GM10248 (cell line): ENCODE results near the gene RAB1A.
"Not testable (repeated sequence)": the region's sequence is repeated elsewhere in the genome, so short reads cannot be mapped to it uniquely, and the experiment has no call there.

Experiments used
- CTCF ChIA-PET: fragments of 300-600 bp; sonication (Branson Sonifier 250); formaldehyde crosslinking; extraction: SDS; loops from one replicate; lab custom pipeline; 2021; ENCODE audit warnings: antibody characterized with exemption; lab: Yijun Ruan, JAX
- POLR2A ChIA-PET: fragments of 350-650 bp; sonication (Branson Sonifier 250); formaldehyde crosslinking; extraction: SDS; loops from one replicate; lab custom pipeline; 2020; ENCODE audit warnings: antibody characterized with exemption; lab: Yijun Ruan, JAX
- DNase-seq: peaks from one replicate; pipeline ENCODE4 v3.0.0; 2012; ENCODE audit errors: extremely low spot score
- TF ChIP-seq, protein P1 (sequence below): IDR thresholded peaks from 2 replicates; pipeline ENCODE4 v1.5.1; 2012; ENCODE audit warnings: mild to moderate bottlenecking, low read depth; ENCODE audit errors: extremely low read depth, missing control alignments, control extremely low read depth

RAB1A gene

DNA sequence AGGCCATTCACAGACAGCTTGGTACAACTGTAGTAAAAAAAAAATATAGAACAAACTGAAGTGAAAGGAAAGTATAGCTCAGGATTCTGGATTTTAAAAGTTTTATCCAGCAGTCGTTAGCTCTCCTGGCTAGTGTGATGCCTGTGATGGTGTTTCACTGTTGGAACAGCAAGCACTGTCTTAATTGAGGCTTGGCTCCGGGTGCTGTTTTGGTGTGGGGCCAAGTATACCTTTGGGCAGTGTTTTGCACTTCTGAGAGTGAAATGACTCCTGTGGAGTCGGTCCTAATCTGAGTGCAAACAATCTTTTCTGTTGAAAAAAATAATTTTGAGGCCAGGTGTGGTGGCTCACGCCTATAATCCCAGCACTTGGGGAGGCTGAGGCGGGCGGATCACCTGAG is 28.7 kb upstream of the RAB1A start:
- no peak for DNase-seq
- CTCF ChIA-PET, result interaction anchor here (1.0 to 4.4 kb wide), 3 partner anchors 9 to 94 kb away, joined by 3 to 19 read pairs (median 12); no protein-coding TSS in a partner anchor
- TF ChIP-seq, protein P1, sequence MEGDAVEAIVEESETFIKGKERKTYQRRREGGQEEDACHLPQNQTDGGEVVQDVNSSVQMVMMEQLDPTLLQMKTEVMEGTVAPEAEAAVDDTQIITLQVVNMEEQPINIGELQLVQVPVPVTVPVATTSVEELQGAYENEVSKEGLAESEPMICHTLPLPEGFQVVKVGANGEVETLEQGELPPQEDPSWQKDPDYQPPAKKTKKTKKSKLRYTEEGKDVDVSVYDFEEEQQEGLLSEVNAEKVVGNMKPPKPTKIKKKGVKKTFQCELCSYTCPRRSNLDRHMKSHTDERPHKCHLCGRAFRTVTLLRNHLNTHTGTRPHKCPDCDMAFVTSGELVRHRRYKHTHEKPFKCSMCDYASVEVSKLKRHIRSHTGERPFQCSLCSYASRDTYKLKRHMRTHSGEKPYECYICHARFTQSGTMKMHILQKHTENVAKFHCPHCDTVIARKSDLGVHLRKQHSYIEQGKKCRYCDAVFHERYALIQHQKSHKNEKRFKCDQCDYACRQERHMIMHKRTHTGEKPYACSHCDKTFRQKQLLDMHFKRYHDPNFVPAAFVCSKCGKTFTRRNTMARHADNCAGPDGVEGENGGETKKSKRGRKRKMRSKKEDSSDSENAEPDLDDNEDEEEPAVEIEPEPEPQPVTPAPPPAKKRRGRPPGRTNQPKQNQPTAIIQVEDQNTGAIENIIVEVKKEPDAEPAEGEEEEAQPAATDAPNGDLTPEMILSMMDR, result no peak
- POLR2A ChIA-PET, result interaction anchor here (0.7 kb wide), 1 partner anchor 138 kb away, joined by 4 read pairs; no protein-coding TSS in a partner anchor

DNA sequence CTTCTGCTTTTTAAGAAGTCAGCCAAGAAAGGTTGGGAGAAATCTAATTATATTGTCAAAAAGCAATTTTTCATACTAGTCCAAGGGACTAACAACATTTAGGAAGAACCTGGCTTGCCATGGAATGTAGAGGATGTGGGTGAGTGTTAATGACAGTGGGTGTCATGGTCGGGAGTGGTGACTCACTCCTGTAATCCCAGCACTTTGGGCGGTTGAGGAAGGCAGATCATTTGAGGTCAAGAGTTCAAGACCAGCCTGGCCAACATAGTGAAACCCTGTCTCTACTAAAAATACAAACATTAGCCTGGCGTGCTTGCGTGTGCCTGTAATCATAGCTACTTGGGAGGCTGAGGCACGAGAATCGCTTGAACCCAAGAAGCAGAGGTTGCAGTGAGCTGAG is 27.9 kb upstream of the RAB1A start:
- CTCF ChIA-PET, result interaction anchor here (1.0 to 4.4 kb wide), 3 partner anchors 9 to 93 kb away, joined by 3 to 19 read pairs (median 12); no protein-coding TSS in a partner anchor
- not testable (repeated sequence) for DNase-seq
- POLR2A ChIA-PET, result interaction anchor here (0.7 kb wide), 1 partner anchor 139 kb away, joined by 4 read pairs; no protein-coding TSS in a partner anchor

GRCh38 chr2:65156041-65156440 is 26.1 kb upstream of the RAB1A start:
- TF ChIP-seq, protein P1, result no peak
- ChIA-PET POLR2A (no interaction called here), CTCF (interaction anchor here (1.3 to 4.4 kb wide), 5 partner anchors 14 to 91 kb away, joined by 3 to 19 read pairs (median 4); no protein-coding TSS in a partner anchor)
- DNase-seq, result no peak

GRCh38 chr2:65153515-65153914 is 23.6 kb upstream of the RAB1A start:
- POLR2A ChIA-PET, result interaction anchor here (0.6 kb wide), 1 partner anchor 30 kb away, joined by 7 read pairs; no protein-coding TSS in a partner anchor
- no peak for DNase-seq
- CTCF ChIA-PET, result interaction anchor here (1.4 kb wide), 1 partner anchor 24 kb away, joined by 3 read pairs; the partner anchor contains the start of gene RAB1A
- TF ChIP-seq, protein P1, result no peak

DNA sequence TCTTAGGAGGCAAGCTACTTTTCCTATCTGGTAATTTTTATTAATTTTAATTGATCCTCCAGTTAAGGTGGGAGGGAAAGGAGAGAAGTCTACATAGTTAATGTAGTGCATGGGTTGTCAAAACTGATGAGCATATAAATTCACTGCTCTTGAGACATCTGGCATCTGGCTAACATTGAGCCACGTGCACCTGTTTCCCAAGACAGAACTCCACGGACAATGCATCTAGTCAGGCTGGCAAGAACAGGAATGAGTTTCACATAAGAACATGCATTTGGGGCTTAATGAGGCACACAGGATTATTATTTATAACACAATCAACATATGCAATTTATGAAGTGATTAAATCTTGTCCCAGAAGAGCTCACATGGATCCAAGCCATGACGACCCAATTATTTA is 16.2 kb upstream of the RAB1A start:
- POLR2A ChIA-PET, result no interaction called here
- TF ChIP-seq, protein P1, result no peak
- CTCF ChIA-PET, result interaction anchor here (1.2 to 1.8 kb wide), 2 partner anchors 12 to 23 kb away, joined by 3 to 6 read pairs; no protein-coding TSS in a partner anchor
- no peak for DNase-seq

DNA sequence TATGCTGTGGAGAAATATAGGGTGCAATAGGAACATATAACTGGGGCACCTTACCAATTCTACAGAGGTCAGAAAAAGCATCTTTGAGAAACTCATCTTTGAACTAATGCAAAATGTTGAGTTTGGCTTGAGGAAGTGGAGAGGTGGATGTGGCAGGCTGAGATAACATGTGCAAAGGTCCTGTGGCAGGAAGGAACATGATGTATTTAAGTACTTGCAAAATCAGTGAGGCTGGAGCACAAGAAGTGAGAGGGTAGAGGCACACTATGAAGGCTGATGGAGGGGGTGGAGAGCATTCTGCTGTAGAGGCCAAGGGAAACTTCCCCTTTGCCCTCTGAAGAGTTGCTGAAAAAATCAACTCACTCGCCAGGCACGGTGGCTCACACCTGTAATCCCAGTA is 14.7 kb upstream of the RAB1A start:
- ChIA-PET CTCF (no interaction called here), POLR2A (no interaction called here)
- TF ChIP-seq, protein P1, result no peak
- no peak for DNase-seq

DNA sequence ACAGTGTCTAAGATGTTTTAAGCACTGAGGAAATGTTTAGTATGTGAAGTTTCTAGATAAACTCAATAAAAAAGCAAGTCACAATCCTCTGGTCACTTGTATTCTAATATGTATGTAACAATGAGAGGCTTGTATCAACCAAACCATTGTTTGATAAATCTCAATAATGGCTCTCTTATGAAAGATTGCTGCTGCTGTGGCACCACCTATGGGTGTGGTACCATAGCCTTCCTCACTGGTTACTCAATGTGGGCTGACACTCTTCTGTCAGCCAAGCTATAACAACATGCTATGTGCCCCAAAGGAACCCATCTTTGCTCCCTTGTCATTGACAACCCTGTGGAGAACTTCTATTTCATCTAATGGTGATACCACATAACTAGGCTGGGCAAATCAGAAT is 12.6 kb upstream of the RAB1A start:
- POLR2A ChIA-PET, result interaction anchor here (0.5 kb wide), 1 partner anchor 10 kb away, joined by 7 read pairs; no protein-coding TSS in a partner anchor
- no peak for DNase-seq
- TF ChIP-seq, protein P1, result peak; percentile 23
- CTCF ChIA-PET, result interaction anchor here (0.9 to 2.0 kb wide), 2 partner anchors 12 to 77 kb away, joined by 4 to 7 read pairs; partner anchors contain the start of gene RAB1A
